Naive thymus-derived CD4-positive, alpha-beta T cell (primary cell): ENCODE results near the gene LASP1. TPM values are rescaled to one million over a fixed set of nuclear protein-coding genes. Genes with fewer than 3 reads are reported as not detected.
"Not testable (repeated sequence)": the region's sequence is repeated elsewhere in the genome, so short reads cannot be mapped to it uniquely, and the experiment has no call there.

Experiments used
- ATAC-seq: fragments of 150-1000 bp; cut with Tn5 transposase; 2 replicates; pipeline ENCODE4 v1.10.0; 2021; ENCODE audit warnings: mild to moderate bottlenecking, moderate library complexity
- CTCF ChIA-PET: fragments of 350-600 bp; sonication (Branson Sonifier 250); formaldehyde crosslinking; loops from one replicate; lab custom pipeline; 2021; ENCODE audit warnings: antibody characterized with exemption; lab: Charles Lee
- POLR2A ChIA-PET: fragments of 350-600 bp; sonication (Branson Sonifier 250); formaldehyde crosslinking; loops from one replicate; lab custom pipeline; 2021; ENCODE audit warnings: antibody characterized with exemption, inconsistent platforms; lab: Charles Lee
- DNase-seq, 9 donors: peaks; one replicate each; pipeline versions ENCODE4 v3.0.0 to v3.0.0-alpha.2; 2020 to 2022; ENCODE audit warnings: mixed read lengths in 1 of 9
- H3K27ac ChIP-seq: one replicate; pipeline ENCODE4 v1.7.0; 2013; ENCODE audit warnings: mild to moderate bottlenecking, low read depth, low read length, moderate library complexity
- H3K27me3 ChIP-seq, 2 donors: one replicate each; pipeline ENCODE4 v1.7.0; 2013; ENCODE audit warnings: low read length in 2 of 2, mild to moderate bottlenecking in 2 of 2, moderate library complexity in 2 of 2; ENCODE audit not compliant: control insufficient read depth in 2 of 2, insufficient read depth in 2 of 2
- H3K36me3 ChIP-seq, 3 experiments: 1 replicate in 2 of 3; 2 replicates in 1 of 3; pipeline ENCODE4 v1.7.0; 2013; ENCODE audit warnings: low read length in 3 of 3, mild to moderate bottlenecking in 3 of 3, moderate library complexity in 1 of 3; ENCODE audit not compliant: insufficient read depth in 3 of 3, control insufficient read depth in 2 of 3
- H3K4me1 ChIP-seq, 2 donors: one replicate each; pipeline ENCODE4 v1.7.0; 2013; ENCODE audit warnings: low read length in 2 of 2, mild to moderate bottlenecking in 2 of 2, moderate library complexity in 1 of 2; ENCODE audit not compliant: control insufficient read depth in 2 of 2, insufficient read depth in 2 of 2
- H3K4me3 ChIP-seq: 2 replicates; pipeline ENCODE4 v1.7.0; 2013; ENCODE audit warnings: mild to moderate bottlenecking, low read length
- H3K9me3 ChIP-seq, 3 experiments: 1 replicate in 2 of 3; 2 replicates in 1 of 3; pipeline ENCODE4 v1.7.0; 2013; ENCODE audit warnings: low read length in 3 of 3; ENCODE audit not compliant: control insufficient read depth in 2 of 3
- H3K27ac Mint-ChIP-seq, 9 donors: one replicate each; pipeline ENCODE4 v1.8.0; 2020 to 2022; ENCODE audit warnings: mixed read lengths in 9 of 9, mild to moderate bottlenecking in 8 of 9, moderate library complexity in 5 of 9, inconsistent platforms in 2 of 9
- H3K27me3 Mint-ChIP-seq, 5 donors: one replicate each; pipeline ENCODE4 v1.8.0; 2021 to 2022; ENCODE audit warnings: mixed read lengths in 5 of 5, mild to moderate bottlenecking in 1 of 5
- H3K36me3 Mint-ChIP-seq, 5 donors: one replicate each; pipeline ENCODE4 v1.8.0; 2020 to 2022; ENCODE audit warnings: mixed read lengths in 5 of 5, mild to moderate bottlenecking in 3 of 5, inconsistent platforms in 1 of 5
- H3K4me1 Mint-ChIP-seq, 7 donors: one replicate each; pipeline ENCODE4 v1.8.0; 2020 to 2022; ENCODE audit warnings: mixed read lengths in 7 of 7, mild to moderate bottlenecking in 3 of 7, inconsistent platforms in 1 of 7
- H3K4me3 Mint-ChIP-seq, 10 donors: one replicate each; pipeline ENCODE4 v1.8.0; 2020 to 2022; ENCODE audit warnings: mild to moderate bottlenecking in 10 of 10, mixed read lengths in 10 of 10, moderate library complexity in 6 of 10, inconsistent platforms in 2 of 10
- H3K9me3 Mint-ChIP-seq, 11 donors: one replicate each; pipeline ENCODE4 v1.8.0; 2020 to 2022; ENCODE audit warnings: mixed read lengths in 11 of 11, mild to moderate bottlenecking in 4 of 11, inconsistent platforms in 1 of 11, moderate library complexity in 1 of 11
- intact Hi-C, 2 donors: fragments of 100-400 bp; cut with micrococcal nuclease; formaldehyde crosslinking; loops; one replicate each; pipeline ENCODE4 v1.15.1; 2023
- polyA plus RNA-seq, 2 donors: library from polyadenylated mRNA; unstranded; fragments of 300-500 nt; fragmentation: Illumina TruSeq; gene quantifications; one replicate each; pipeline ENCODE4 v1.2.3, GENCODE V29; 2021
- total RNA-seq, 6 experiments: library from RNA in 5 of 6; stranded (reverse) in 5 of 6; gene quantifications; 1 replicate in 5 of 6; 2 replicates in 1 of 6; pipeline ENCODE4 v1.2.3 and lab custom pipeline; 2021 to 2026

Gene LASP1
- total and polyA plus RNA-seq, 7 experiments from 2014 or later = 43.4 to 199 (median 104) TPM

- peak overlapping the region; percentile 21 for H3K27ac ChIP-seq
- H3K27ac Mint-ChIP-seq = peak overlapping the region in 7 of 9 donors; percentile 36 to 87 (median 67)
- peaks cover 0 to 78% (median 3%) of the 10 kb centered on the region in 3 experiments for H3K36me3 ChIP-seq
- peaks cover 0 to 20% (median 14%) of the 10 kb centered on the region in 5 donors for H3K36me3 Mint-ChIP-seq
- ChIA-PET CTCF (interaction anchor here (1.7 kb wide), 1 partner anchor 12 kb away, joined by 4 read pairs; no protein-coding TSS in a partner anchor), POLR2A (interaction anchor here (0.6 to 1.7 kb wide), 5 partner anchors 9 to 83 kb away, joined by 3 to 5 read pairs (median 3); no protein-coding TSS in a partner anchor)
- ATAC-seq = peak; percentile 24
- no peaks in the 10 kb centered on the region for H3K9me3 ChIP-seq
- H3K4me1 ChIP-seq = peaks cover 5 to 27% of the 10 kb centered on the region in 2 donors
- no peak overlapping the region for H3K4me3 ChIP-seq
- no peak overlapping the region for H3K4me3 Mint-ChIP-seq
- no peak for DNase-seq
- H3K4me1 Mint-ChIP-seq = peaks cover 23 to 48% (median 30%) of the 10 kb centered on the region in 7 donors
- H3K9me3 Mint-ChIP-seq = no peaks in the 10 kb centered on the region
- intact Hi-C loops = no loop called here
- no peaks in the 10 kb centered on the region for H3K27me3 Mint-ChIP-seq
- no peaks in the 10 kb centered on the region for H3K27me3 ChIP-seq
These were observed 36.8 kb downstream of the LASP1 start for GRCh38 chr17:38906460-38907228.

- peaks cover 5 to 15% of the 10 kb centered on the region in 2 donors for H3K4me1 ChIP-seq
- intact Hi-C loops = no loop called here
- H3K4me1 Mint-ChIP-seq = peaks cover 18 to 50% (median 26%) of the 10 kb centered on the region in 7 donors
- H3K36me3 Mint-ChIP-seq = peaks cover 0 to 17% (median 11%) of the 10 kb centered on the region in 5 donors
- H3K9me3 ChIP-seq = no peaks in the 10 kb centered on the region
- ChIA-PET CTCF (interaction anchor here (1.7 kb wide), 1 partner anchor 13 kb away, joined by 4 read pairs; no protein-coding TSS in a partner anchor), POLR2A (interaction anchor here (1.7 kb wide), 1 partner anchor 14 kb away, joined by 5 read pairs; no protein-coding TSS in a partner anchor)
- H3K27me3 ChIP-seq = no peaks in the 10 kb centered on the region
- H3K4me3 Mint-ChIP-seq = no peak overlapping the region
- no peaks in the 10 kb centered on the region for H3K9me3 Mint-ChIP-seq
- H3K27ac Mint-ChIP-seq = peak overlapping the region in 7 of 9 donors; percentile 31 to 68 (median 45)
- peaks cover 0 to 83% (median 6%) of the 10 kb centered on the region in 3 experiments for H3K36me3 ChIP-seq
- H3K27ac ChIP-seq = peak overlapping the region; percentile 35
- no peaks in the 10 kb centered on the region for H3K27me3 Mint-ChIP-seq
- no peak for DNase-seq
- H3K4me3 ChIP-seq = no peak overlapping the region
- ATAC-seq = no peak
These were observed 38.2 kb downstream of the LASP1 start for GRCh38 chr17:38907930-38908675.

- Mint-ChIP-seq H3K36me3 (peaks cover 0 to 15% (median 6%) of the 10 kb centered on the region in 5 donors), H3K27ac (peak overlapping the region in 2 of 9 donors; percentile 38 to 43), H3K4me1 (peaks cover 15 to 48% (median 24%) of the 10 kb centered on the region in 7 donors), H3K4me3 (no peak overlapping the region), H3K27me3 (no peaks in the 10 kb centered on the region), H3K9me3 (no peaks in the 10 kb centered on the region)
- Histone ChIP-seq H3K27ac (peak overlapping the region; percentile 35), H3K4me1 (peaks cover 0 to 8% of the 10 kb centered on the region in 2 donors), H3K27me3 (no peaks in the 10 kb centered on the region), H3K9me3 (no peaks in the 10 kb centered on the region), H3K36me3 (peaks cover 0 to 83% (median 6%) of the 10 kb centered on the region in 3 experiments), H3K4me3 (no peak overlapping the region)
- intact Hi-C loops = no loop called here
- no peak for DNase-seq
- ChIA-PET CTCF (no interaction called here), POLR2A (interaction anchor here (0.6 kb wide), 1 partner anchor 14 kb away, joined by 3 read pairs; no protein-coding TSS in a partner anchor)
- no peak for ATAC-seq
These were observed 38.9 kb downstream of the LASP1 start for GRCh38 chr17:38908676-38909181.

- Mint-ChIP-seq H3K4me3 (no peak overlapping the region), H3K4me1 (peaks cover 16 to 43% (median 24%) of the 10 kb centered on the region in 7 donors), H3K36me3 (peaks cover 4 to 16% (median 6%) of the 10 kb centered on the region in 5 donors), H3K27me3 (no peaks in the 10 kb centered on the region), H3K9me3 (no peaks in the 10 kb centered on the region), H3K27ac (peak overlapping the region in 2 of 9 donors; percentile 36 to 48)
- Histone ChIP-seq H3K9me3 (no peaks in the 10 kb centered on the region), H3K27ac (no peak overlapping the region), H3K27me3 (no peaks in the 10 kb centered on the region), H3K36me3 (peaks cover 3 to 84% (median 21%) of the 10 kb centered on the region in 3 experiments), H3K4me3 (no peak overlapping the region), H3K4me1 (peaks cover 0 to 5% of the 10 kb centered on the region in 2 donors)
- ChIA-PET POLR2A (interaction anchor here (0.9 to 1.4 kb wide), 2 partner anchors 8 to 9 kb away, joined by 4 read pairs; no protein-coding TSS in a partner anchor), CTCF (no interaction called here)
- DNase-seq = no peak
- intact Hi-C loops = no loop called here
- no peak for ATAC-seq
These were observed 40.5 kb downstream of the LASP1 start for GRCh38 chr17:38910325-38910724.

GRCh38 chr17:38911081-38911730, 41.3 kb downstream of the LASP1 start:
- no peaks in the 10 kb centered on the region for H3K9me3 Mint-ChIP-seq
- Histone ChIP-seq H3K27me3 (no peaks in the 10 kb centered on the region), H3K4me3 (no peak overlapping the region), H3K36me3 (peaks cover 8 to 89% (median 28%) of the 10 kb centered on the region in 3 experiments), H3K4me1 (peaks cover 0 to 5% of the 10 kb centered on the region in 2 donors), H3K27ac (no peak overlapping the region), H3K9me3 (no peaks in the 10 kb centered on the region)
- no peaks in the 10 kb centered on the region for H3K27me3 Mint-ChIP-seq
- H3K36me3 Mint-ChIP-seq = peaks cover 4 to 16% (median 10%) of the 10 kb centered on the region in 5 donors
- no peak overlapping the region for H3K4me3 Mint-ChIP-seq
- ChIA-PET POLR2A (interaction anchor here (0.9 to 1.4 kb wide), 2 partner anchors 8 to 9 kb away, joined by 4 read pairs; no protein-coding TSS in a partner anchor), CTCF (no interaction called here)
- H3K4me1 Mint-ChIP-seq = peaks cover 13 to 34% (median 16%) of the 10 kb centered on the region in 7 donors
- peak overlapping the region in 2 of 9 donors; percentile 13 to 59 for H3K27ac Mint-ChIP-seq
- ATAC-seq (no peak), DNase-seq (no peak)
- intact Hi-C loops = no loop called here

GRCh38 chr17:38911731-38912081, 41.8 kb downstream of the LASP1 start:
- H3K27me3 Mint-ChIP-seq, H3K9me3 Mint-ChIP-seq, H3K27me3 ChIP-seq, H3K27ac ChIP-seq, H3K4me3 ChIP-seq, CTCF ChIA-PET, DNase-seq, H3K4me1 ChIP-seq, POLR2A ChIA-PET, intact Hi-C loops, ATAC-seq, H3K9me3 ChIP-seq, H3K4me3 Mint-ChIP-seq: not testable (repeated sequence)
- peak overlapping the region in 5 of 9 donors; percentile 13 to 59 (median 45) for H3K27ac Mint-ChIP-seq
- peaks cover 13 to 30% (median 17%) of the 10 kb centered on the region in 7 donors for H3K4me1 Mint-ChIP-seq
- H3K36me3 ChIP-seq = peaks cover 8 to 90% (median 28%) of the 10 kb centered on the region in 3 experiments
- H3K36me3 Mint-ChIP-seq = peaks cover 4 to 18% (median 10%) of the 10 kb centered on the region in 5 donors
